Right lung (tissue), 5 donors: Measurements from ENCODE around the gene ZNF740. TPM values are rescaled to one million over a fixed set of nuclear protein-coding genes. Genes with fewer than 3 reads are reported as not detected.

Experiments
- DNase-seq, 2 donors: peaks; one replicate each; pipeline ENCODE4 v3.0.0-alpha.2; 2013
- polyA plus RNA-seq, 5 donors: library from polyadenylated mRNA; unstranded; fragments of 120-200 nt; gene quantifications; one replicate each; pipeline versions ENCODE4 v1.2.1 to v1.2.3, GENCODE V29; 2013; ENCODE audit warnings: inconsistent platforms in 1 of 5, low replicate concordance in 1 of 5; ENCODE audit not compliant: insufficient read length in 5 of 5, insufficient read depth in 1 of 5

The ZNF740 gene
- polyA plus RNA-seq, 5 donors, result 49.5 to 66.6 (median 63.9) TPM

DNA sequence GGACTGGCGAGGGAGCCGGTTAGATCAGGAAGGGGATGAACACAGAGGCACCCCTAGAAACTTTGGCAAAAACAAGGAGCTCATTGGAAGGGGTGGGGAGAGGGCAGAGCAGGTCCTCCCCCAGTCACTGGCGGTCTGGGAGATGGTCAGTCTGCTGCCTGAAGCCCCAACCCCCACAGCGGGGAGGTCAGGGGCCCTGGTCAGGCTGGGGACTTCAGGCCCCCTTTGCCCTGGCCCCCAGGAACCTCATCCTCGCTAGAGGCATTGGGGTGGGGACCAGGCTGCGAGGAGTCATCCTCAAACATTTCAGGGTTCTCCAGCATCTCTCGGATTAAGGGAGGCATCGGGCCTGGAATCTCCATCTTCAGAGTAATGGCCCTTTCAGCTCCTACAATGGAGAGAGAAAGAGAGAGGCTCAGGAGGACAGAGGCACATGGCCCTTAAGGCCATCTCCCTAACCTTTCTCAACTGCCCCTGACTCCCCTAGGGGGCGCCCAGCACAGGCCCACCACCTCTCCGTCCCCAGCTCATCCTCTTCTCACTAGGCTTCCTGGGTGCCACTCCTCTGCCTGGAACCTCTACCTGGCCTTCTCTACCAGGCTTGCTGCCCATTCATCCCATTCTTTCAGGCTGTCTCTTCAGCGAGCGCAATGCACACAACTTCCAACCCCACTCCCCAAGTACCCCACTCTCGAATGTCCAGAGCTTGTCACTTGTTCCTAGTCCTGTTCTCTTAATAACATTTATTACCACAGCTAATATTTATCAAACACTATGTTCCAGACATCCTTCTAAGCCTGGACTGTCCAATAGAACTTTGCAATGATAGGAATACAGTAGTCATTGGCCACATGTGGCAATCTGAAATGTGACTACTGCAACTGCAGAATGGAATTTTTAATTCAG, 31.2 kb downstream of the ZNF740 start:
- DNase-seq, result no peak

- no peak for DNase-seq
Measured at GRCh38 chr12:53212931-53213330, 32.4 kb downstream of the ZNF740 start.

GRCh38 chr12:53213348-53213747, 32.8 kb downstream of the ZNF740 start:
- DNase-seq, result peak in 1 of 2 donors; percentile 64

- DNase-seq, result no peak
Measured at GRCh38 chr12:53214221-53214620, 33.7 kb downstream of the ZNF740 start.

- no peak for DNase-seq
Measured at GRCh38 chr12:53214687-53215455, 34.3 kb downstream of the ZNF740 start.

GRCh38 chr12:53215497-53215896, 35.0 kb downstream of the ZNF740 start:
- DNase-seq, result no peak

GRCh38 chr12:53217051-53217930, 36.8 kb downstream of the ZNF740 start:
- no peak for DNase-seq

GRCh38 chr12:53217931-53218307, 37.4 kb downstream of the ZNF740 start:
- DNase-seq, result no peak

DNA sequence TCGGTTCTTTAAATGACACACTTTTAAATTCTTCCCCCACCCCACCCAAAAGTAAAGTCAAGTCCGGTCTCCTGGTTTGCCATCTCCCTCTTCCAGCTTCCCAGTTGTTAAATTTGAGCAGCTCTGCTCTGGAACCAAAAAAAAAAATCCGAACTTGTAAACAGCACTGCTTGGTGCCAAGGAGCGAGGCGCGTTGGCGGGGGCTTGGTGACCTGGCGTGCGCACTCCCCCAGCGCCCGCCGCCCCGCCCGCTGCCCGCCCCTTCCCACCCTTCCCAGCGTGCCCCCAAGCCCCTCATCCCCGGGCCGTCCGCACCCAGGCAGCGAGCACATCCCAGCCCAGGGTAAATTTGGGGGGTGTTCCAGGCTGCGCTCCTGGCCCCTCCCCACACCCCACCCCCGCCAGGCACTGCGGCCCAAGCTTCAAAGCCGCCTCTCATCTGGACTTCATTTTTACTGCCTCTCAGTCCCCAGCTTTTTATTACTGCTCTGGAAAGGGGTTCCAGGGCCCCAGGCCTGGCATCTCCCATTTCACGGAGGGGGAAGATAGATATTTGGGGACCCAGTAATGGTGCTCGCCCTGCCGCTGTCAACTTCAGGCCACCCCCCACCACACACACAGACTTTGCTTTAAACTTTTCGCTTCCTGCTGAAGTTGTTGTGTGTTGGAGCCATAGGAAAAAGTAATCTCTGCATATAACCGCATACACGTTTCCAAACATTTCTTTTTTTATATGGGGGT, 38.2 kb downstream of the ZNF740 start:
- no peak for DNase-seq

DNA sequence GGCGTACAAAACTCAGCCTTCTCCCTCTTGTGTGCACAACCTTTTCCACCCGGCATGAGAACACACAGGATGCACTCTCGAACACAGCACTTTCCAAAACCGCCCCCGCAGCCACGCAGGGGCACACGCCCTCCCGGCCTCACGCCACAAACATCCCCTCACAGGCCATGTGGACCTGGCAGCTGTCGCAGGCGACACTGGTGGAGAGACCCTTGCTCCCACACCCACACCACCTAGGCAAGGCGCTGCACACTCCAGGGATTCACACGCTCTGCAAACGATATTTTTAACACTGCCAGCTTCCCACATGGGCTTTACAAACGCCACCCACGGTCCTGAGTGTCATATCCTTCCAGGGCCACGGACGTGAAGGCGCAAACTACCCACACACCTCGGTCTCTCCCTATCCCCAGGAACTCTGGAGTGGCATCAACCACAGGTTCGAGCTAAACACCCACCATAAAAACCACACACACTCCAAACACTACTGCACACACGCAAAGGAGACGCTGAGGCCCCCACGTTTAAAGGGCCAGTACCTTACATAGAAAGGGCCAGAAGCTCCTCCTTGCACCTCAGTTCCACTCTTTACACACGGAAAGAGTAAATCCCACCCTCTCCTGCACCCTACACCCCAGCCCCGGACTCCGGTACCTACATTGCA, 38.9 kb downstream of the ZNF740 start:
- no peak for DNase-seq

DNA sequence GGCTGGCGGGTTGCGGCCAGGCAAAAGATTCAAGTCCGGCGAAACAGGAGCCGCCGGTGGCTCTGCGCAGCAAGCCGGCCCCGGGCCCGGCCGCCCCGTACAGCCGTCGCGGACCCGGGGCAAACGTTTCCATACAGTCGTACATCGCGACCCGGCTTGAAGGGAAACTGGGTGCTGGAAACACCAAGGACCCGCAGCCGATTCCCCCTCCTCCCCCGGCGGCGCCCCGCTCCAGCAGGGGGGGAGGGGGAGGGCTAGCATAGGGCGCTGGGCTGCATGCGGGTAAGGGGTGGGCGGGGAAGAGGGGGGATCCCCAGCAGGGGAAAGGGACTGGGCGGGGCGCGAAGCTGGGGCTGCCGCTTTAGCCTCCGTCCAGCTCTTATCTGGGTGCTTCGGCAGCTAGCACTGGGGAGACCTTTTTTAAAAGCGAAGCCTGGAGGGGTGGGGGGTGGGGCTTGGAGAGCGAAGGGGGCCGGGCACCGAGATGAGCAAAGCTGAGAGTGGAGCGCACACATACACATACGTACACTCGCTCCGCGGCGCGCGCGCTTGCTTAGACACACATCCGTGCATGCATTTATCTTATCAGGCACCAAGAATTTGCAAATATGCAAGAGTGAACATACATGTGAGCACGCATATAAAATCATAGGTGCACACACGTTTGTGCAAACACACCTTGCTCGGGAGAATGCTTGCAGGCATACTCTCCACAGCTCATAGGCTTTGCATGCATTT, 39.6 kb downstream of the ZNF740 start:
- peak in 1 of 2 donors; percentile 76 for DNase-seq

- peak; percentile 93 to 96 for DNase-seq
Measured at GRCh38 chr12:53220694-53221202, 40.2 kb downstream of the ZNF740 start.

DNA sequence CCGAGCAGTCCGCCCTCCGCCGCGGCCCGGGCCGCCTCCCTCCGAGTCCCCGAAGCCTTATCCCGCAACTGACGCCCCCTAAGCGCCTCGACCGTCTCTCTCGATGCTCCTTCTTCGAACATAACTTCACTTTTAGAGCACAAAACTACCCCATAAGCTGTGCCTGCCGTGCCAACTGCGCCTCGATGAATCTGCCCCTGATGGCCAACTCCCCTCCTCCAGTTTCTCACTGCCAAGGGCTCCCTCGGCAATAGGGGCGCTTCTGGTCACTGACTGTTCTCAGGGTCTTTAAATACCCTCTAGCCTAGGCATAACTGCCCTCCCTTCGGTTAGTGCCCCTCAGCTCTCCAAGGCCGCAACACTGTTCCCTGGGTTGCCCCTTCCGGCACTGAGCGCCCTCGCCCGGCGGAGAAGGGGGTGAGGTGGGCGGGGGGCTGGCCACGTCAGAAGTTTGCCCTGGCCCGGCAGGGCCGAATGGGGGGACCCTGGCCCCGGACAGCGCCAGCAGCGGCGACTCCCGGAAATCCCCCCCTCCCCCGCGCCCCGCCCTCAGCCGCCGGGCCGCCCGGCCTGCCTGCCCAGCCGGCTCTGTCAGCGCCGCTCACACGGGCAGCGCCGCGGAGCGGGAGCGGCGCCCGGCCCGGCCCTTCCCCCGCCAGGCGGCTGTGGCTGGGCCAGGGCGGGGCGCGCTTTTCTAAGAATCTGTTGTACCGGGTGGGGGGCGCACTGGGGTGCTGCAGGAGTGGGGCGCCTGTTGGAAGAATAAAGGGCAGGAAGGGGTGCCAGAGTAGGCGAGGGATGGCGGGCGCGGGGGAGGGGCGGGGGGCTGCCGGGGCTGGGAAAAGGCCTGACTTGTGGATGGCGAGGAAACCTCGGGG, 40.9 kb downstream of the ZNF740 start:
- DNase-seq, result peak; percentile 85 to 86

DNA sequence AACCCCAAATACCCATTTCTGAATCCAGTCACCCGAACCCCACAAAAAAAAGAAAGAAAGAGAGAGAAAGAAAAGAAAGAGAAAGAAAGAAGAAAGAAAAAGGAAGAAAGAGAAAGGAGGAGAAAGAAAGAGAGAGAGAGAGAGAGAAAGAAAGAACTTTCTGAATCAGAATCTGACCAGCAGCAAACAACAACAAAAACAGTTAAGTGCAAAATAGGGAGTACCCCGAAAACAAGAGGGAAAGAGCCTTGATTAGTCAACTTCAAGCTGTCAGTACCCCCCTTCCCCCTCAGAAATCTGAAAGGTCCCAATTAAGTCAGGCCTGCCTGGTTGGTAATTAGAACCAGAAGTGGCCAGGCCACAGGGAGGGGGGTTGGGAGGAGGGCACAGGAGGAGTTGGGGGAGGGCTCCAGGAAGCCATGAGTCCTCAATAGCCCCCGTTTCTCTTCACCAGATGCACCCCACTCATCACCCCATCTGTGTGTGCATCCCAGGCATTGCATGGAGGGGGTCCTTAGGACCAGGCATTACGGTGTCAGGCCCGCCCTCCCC, 41.7 kb downstream of the ZNF740 start:
- no peak for DNase-seq

- DNase-seq, result no peak
Measured at GRCh38 chr12:53222806-53223261, 42.3 kb downstream of the ZNF740 start.

- peak in 1 of 2 donors; percentile 65 for DNase-seq
Measured at GRCh38 chr12:53223389-53224060, 43.0 kb downstream of the ZNF740 start.
